ENCODE data around the gene OR2A7. TPM values are rescaled to one million over a fixed set of nuclear protein-coding genes. Genes with fewer than 3 reads are reported as not detected.
"Not testable (repeated sequence)": the region's sequence is repeated elsewhere in the genome, so short reads cannot be mapped to it uniquely, and the experiment has no call there.

OR2A7 gene
- total RNA-seq, 1 donor from 2014 or later, result not detected

DNA sequence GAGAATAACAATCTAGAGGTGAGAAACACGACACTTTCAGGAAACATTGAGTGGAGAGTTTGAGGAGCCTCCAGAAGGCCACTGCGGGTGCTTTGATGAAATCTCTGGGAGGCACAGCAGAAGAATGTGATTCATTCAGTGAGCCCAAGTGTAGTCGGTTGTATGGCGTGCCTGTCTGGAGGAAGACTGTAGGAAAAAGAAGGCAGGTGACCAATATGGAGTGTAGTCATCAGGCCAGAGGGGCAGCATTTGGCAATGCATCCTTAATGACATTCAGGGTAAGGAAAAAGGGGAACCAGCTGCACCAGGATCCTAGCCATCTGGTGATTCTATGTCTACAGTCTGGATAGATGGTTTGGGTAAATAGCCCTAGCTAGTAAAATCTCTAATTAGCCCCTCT, 12.3 kb downstream of the OR2A7 start:
- not testable (repeated sequence) for DNase-seq

DNA sequence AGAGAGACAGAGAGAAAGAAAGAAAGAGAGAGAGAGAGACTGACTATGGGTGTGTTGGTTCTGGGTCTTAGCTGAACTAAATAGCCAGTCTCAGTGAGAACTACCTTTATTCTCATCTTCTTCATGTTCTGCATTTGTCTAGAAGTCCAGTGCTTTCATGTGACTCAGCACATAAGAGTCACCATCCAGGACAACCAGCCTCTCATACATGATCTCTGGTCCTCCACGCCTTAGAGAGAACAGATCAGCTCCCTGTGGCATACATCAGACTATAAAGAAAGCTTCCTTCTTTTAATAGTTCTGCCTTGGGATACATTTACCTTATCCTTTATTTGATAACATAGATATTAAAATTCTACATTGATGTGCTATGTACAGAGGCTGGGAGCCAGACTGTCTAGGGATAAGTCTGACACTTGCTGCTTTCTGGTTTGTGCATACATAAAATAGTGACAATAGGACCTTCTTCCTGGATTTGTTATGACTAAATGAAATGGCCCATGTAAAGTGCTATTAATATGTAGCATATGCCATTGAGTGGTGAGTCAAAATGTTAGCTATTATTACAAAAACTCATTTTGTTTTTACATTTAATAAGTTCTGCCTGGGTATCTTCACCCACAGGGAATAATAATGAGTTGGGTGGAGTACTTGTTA, 16.8 kb downstream of the OR2A7 start:
- not testable (repeated sequence) for DNase-seq

DNA sequence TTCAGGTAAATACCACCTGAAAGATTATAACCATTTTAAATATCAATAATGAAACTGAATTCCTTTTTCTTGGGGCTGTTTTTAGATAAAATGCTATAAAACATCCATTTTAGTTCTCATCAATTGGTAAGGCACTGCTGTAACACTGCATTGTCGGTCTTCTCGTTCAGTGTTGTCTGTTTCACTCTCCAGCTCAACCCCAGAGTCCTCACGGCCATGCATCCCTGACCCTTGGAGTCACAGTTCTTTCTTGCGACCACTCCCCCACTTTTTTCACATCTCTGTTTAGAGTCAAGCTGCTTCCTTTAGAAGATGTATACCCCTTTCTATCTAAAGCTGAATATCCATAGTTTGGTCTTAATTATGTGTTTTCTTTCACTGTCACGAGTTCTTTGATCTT, 17.6 kb downstream of the OR2A7 start:
- DNase-seq, result not testable (repeated sequence)

DNA sequence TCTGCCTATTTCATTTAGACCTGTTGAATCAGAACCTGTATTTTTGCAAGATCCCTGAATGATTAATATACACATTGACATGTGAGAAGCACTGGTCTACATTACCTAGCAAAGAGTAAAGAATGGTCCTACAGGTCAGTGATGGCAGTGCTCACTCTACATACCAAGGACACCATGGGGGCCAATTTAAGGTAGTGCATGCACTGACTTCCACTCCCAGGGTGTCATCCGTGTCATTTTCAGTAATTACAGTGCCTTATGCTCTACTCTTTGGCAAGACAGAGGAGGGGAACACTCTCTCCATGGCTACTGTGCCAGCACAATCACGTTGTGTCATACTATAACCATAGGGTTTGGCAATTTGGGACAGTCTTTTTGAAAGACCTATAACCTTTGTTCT, 19.2 kb downstream of the OR2A7 start:
- not testable (repeated sequence) for DNase-seq

DNA sequence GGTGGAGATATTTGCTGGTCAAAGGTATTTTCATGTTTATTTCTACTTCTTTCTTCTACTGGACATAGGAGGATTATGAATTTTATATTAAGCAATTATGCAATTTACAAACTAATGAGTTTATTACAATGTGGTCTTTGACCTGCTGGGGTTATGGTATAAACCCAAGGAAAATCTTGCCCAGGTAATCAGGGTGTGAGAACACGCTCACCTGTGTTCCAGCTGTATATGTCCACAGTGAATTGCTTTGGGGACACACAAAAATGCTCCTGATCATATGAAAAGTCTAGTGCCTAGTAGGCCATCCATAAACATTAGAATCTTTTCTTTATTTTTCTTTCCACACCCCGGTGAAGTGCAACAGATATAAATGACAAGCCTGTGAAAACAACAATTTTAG, 25.2 kb downstream of the OR2A7 start, which contains the start of gene OR2A42:
Gene OR2A42, minus strand, starts transcription at position 241 of the 400 bp plus-strand sequence. CDS start 6,762 bp downstream, outside the sequence.
- DNase-seq, result not testable (repeated sequence)

DNA sequence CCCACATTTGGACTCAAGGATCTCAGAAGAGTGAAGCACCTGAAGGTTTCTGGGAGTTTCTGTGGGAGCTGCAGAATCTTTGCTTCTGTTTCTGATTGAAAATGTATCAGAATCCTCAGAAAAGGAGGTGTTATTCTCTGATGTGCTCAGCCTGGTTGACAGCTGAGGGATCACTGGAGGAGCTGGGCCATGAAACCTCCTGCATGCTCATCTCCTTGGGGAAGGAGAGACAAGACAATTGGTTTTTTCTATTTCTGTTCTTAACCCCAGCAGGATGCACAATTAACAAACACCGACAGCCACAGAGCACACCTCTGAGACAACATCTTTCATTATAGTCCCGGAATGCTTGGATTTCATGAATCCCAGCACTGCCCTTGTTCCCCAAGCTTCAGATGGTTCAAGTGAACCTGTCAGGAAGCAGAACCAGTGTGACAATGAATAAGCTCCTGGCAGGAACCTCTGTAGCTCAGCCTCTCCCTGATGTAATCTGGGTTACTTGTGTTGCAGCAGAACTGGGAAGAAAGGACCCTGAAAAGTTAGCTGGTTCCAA, 26.0 kb downstream of the OR2A7 start:
- DNase-seq, result not testable (repeated sequence)

DNA sequence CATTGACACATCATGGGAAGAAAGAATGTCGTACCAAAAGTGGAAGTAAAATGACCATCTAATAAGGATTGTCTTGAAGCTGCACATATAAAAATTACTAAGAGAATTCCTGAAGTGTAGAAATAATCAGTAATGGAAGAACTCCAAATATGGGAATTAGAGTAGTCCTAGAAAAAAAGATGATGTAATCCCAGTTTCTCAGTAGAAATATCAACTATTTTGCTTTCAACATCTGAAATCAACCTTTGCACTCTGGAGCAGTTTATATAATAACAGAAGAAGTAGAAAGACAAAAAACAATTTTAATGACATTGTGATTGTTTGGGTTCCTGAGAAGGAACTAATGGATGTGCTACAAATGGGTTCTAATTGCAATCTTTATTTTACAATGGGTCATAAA, 31.6 kb downstream of the OR2A7 start:
- DNase-seq, result not testable (repeated sequence)

DNA sequence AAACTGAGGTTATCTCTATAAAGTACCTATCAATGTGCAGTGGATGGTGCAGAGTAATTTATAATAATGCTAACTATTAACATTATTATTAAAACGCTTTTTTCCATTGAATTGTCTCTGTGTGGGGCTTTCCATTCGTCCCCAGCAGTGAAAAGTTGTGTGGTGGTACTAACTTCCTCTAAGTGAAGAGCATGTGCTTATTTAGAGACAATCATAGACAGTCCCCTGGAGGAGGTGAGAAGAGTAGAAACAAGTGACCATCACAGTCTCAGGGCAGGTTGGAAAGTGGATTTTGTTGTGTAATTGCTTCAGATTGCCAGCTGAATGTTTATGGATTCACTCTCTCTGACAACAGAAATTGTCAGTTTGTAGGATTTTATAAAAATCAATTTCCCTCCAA, 33.6 kb downstream of the OR2A7 start:
- DNase-seq, result not testable (repeated sequence)

DNA sequence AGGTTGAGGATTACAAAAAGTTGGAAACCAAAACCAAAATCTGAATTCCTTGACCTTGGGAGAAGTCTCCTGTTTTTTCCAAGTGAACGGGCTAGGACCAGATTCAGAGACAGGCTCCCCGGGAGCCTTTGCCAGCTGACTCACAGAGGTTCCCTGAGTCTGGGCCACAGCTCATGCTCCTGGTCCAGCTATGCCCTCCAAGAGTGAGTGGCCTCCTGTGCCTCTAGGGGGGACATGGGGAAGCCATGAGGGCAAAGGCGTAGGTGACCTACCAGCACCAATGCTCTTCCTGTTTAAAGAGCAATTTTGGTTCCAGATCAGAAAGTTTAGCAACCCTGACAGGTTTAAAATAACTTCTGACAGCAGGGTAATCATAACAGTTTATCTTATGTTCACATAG, 35.8 kb downstream of the OR2A7 start:
- DNase-seq, result not testable (repeated sequence)

DNA sequence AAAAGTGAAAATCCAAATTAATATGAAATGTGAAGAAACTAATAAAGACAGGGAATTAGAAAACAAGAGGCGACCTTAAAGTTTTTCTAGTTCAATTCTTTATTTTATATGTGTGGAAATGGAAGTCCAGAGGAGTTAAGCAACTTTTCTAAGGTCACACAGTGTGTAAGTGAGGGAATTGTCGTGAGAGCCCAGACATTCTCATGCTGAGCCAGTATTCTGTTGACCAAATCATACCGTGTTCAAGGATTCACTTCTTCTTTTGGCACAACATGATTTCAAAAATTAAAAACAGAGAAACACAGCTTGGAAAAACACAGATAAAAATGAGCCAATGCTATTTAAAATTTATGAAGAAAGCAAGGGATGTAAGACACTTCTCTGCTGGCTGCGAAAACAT, 37.7 kb downstream of the OR2A7 start:
- not testable (repeated sequence) for DNase-seq

DNA sequence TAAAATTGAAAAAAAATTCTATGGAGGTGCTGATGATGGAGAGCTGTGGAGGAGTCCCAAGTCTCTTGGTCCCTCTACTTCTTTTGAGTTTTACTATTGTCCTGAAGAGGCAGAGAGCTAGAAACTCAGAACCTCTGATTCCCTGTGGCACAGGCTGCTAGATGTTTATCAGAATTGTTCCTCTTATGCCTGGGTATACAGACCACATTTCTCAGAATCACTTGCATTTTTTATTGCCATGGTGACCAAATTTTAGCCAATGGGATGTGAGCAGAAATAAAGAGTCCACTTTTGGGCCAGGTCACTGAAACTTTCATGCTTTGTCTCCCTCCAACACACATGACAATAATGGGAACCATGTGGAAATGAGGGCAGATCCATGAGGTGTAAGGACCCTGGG, 40.9 kb downstream of the OR2A7 start:
- not testable (repeated sequence) for DNase-seq

DNA sequence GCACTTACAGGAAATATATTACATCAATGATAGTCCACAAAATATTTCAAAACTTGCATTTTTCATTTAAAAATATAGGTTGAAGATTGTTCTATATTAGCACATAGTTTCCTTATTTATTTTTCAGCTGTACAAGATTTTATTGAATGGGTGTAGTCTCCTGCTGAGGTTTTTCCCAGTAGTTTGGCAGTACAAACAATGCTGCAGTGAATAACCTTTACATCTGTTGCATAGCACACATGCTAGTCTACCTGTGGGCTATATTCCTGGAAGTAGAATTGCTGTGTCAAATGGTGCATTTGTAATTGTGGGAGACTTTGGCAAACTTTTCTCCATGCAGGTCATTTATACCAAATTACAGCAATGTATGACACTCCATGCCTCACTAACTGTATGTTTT, 44.1 kb downstream of the OR2A7 start:
- not testable (repeated sequence) for DNase-seq

DNA sequence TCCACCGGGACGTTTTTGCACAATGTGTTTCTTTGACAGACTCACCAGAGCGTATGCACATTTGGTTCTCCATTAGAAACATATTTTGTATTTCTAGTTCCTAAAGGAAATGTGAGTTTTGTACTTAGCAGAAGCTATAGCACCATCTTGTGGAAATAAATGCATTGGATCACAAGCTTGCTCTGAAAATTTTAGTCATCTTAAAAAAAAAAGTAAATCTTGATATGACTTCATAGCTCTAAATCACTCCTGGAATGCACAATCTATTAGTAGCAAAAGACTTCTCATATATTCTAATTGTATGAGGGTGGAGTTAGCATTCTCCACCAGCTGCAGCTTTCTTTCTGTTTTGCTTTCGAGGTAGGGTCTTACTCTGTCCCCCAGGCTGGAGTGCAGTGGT, 45.4 kb downstream of the OR2A7 start:
- not testable (repeated sequence) for DNase-seq

DNA sequence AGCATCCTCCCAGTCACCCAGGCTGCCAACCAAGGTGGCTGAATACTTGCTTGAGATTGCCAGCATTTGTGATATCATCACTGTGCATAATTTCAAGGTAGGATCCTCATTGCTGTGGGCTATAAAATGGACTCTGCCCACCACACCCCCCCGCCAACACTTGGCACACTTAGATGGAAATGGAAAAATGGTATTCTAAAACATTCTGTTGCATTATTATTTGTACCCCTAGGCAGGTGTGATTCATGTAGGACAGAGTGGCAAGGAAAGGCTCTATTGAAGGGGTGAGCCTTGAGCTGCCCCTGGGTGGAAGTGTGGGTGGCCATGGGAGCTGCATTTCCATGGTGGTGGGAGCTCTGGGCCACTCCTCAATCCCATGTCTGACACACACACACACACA, 46.0 kb downstream of the OR2A7 start:
- DNase-seq, result not testable (repeated sequence)

DNA sequence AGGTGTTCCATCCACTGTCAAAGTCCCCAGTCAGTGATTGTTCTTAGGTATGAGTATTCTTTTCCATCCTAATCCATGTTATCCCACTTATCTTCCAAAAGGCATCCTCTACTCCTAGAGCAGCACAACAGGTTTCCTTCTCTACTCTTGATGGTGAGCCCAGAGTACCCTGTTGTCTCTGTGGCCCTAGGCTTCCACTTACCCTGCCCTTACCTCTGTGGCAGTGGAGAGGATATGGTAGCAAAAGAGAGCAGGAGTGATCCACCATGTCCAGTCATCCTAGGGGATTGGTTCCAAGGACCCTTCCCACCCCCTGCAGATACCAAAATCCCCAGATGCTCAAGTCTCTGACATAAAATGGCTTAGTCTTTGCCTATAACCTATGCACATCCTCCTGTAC, 47.4 kb downstream of the OR2A7 start:
- DNase-seq, result not testable (repeated sequence)

Other genes with a start within 250 kb of the OR2A7 start
- gene OR2A5, start 215.8 kb downstream of the OR2A7 start, total RNA-seq, result not detected
- not detected for gene OR2A25, start 195.0 kb downstream of the OR2A7 start, total RNA-seq
- not detected for gene OR2A12, start 178.5 kb downstream of the OR2A7 start, total RNA-seq
- not detected for gene OR2A2, start 155.2 kb downstream of the OR2A7 start, total RNA-seq
- gene OR2A14, start 141.6 kb downstream of the OR2A7 start, total RNA-seq, result not detected
- gene CTAGE4, start 81.3 kb downstream of the OR2A7 start, total RNA-seq, result 0.31 TPM
- 0.78 TPM for gene ARHGEF35, start 69.0 kb downstream of the OR2A7 start, total RNA-seq
- not detected for gene OR2A42, start 25.2 kb downstream of the OR2A7 start, total RNA-seq
- not detected for gene CTAGE8, start 4.5 kb upstream of the OR2A7 start, total RNA-seq
- gene OR2A1, start 47.6 kb upstream of the OR2A7 start, total RNA-seq, result not detected
- 1.4 TPM for gene ARHGEF5, start 90.6 kb upstream of the OR2A7 start, total RNA-seq
- not detected for gene NOBOX, start 138.9 kb upstream of the OR2A7 start, total RNA-seq

All from occipital lobe (tissue), 2 donors.